Gastrocnemius medialis (tissue), 4 donors: ENCODE results near the gene OST4.
"Not testable (repeated sequence)": the region's sequence is repeated elsewhere in the genome, so short reads cannot be mapped to it uniquely, and the experiment has no call there.

Experiments used
- POLR2A ChIP-seq, 2 donors: fragments of 450-650 bp; IDR thresholded peaks; one replicate each; pipeline ENCODE4 v1.6.1; 2017; ENCODE audit warnings: antibody characterized with exemption in 2 of 2, mild to moderate bottlenecking in 2 of 2, moderate library complexity in 2 of 2
- TF ChIP-seq, protein P1 (sequence below), 5 experiments: fragments of 450-650 bp in 3 of 5; fragments of 200-600 bp in 2 of 5; sonication (generic) in 2 of 5; IDR thresholded peaks in 4 of 5; conservative IDR thresholded peaks in 1 of 5; 1 replicate in 4 of 5; 2 replicates in 1 of 5; pipeline ENCODE4 v1.5.1; 2016 to 2019; ENCODE audit warnings: antibody characterized with exemption in 5 of 5, mild to moderate bottlenecking in 3 of 5, moderate library complexity in 3 of 5

DNA sequence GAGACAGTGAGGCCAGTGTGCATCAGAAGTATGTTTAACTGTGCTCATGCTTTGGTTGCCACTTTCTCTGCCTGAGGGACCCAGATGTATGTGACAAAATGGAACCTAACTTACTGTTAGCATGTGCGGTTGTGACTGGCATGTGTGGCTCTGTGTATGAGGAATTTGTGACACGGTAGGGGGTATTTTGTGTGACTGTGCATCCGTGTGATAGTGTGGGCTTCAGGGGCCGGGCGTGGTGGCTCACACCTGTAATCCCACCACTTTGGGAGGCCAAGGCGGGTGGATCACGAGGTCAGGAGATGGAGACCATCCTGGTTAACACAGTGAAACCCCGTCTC is 47.8 kb upstream of the OST4 start:
- TF ChIP-seq, protein P1, sequence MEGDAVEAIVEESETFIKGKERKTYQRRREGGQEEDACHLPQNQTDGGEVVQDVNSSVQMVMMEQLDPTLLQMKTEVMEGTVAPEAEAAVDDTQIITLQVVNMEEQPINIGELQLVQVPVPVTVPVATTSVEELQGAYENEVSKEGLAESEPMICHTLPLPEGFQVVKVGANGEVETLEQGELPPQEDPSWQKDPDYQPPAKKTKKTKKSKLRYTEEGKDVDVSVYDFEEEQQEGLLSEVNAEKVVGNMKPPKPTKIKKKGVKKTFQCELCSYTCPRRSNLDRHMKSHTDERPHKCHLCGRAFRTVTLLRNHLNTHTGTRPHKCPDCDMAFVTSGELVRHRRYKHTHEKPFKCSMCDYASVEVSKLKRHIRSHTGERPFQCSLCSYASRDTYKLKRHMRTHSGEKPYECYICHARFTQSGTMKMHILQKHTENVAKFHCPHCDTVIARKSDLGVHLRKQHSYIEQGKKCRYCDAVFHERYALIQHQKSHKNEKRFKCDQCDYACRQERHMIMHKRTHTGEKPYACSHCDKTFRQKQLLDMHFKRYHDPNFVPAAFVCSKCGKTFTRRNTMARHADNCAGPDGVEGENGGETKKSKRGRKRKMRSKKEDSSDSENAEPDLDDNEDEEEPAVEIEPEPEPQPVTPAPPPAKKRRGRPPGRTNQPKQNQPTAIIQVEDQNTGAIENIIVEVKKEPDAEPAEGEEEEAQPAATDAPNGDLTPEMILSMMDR (IDR thresholded peaks at IDR 0.05 in 4 of 5, conservative IDR thresholded peaks at IDR 0.05 in 1 of 5) = not testable (repeated sequence)
- not testable (repeated sequence) for TF ChIP-seq POLR2A (IDR thresholded peaks at IDR 0.05)
